Endothelial cell of umbilical vein (primary cell): ENCODE measurements around the gene STX1A. TPM values are rescaled to one million over a fixed set of nuclear protein-coding genes. Genes with fewer than 3 reads are reported as not detected.

ENCODE experiments used
- BruUV-seq: library from RNA; stranded (reverse); fragments of 400-500 nt; replicated peaks from 2 replicates; lab custom pipeline; 2021; lab: Mats Ljungman, UMichigan
- CTCF ChIA-PET: fragments of 300-600, 350-600 bp; sonication (Branson Sonifier 250); formaldehyde crosslinking; loops from one replicate; lab custom pipeline; 2021; ENCODE audit warnings: antibody characterized with exemption, inconsistent platforms; lab: Charles Lee
- POLR2A ChIA-PET: fragments of 300-600, 350-600 bp; sonication (Branson Sonifier 250); formaldehyde crosslinking; loops from one replicate; lab custom pipeline; 2021; ENCODE audit warnings: antibody characterized with exemption, inconsistent platforms; lab: Charles Lee
- DNase-seq: peaks from one replicate; pipeline ENCODE4 v3.0.0-alpha.2; 2011; ENCODE audit warnings: low read depth, low spot score
- FAIRE-seq: peaks from 2 replicates; lab custom pipeline; 2011; peaks lifted over from hg19 to GRCh38; lab: Jason Lieb, UNC
- H2AFZ ChIP-seq: 2 replicates; pipeline ENCODE4 v1.6.0; 2012; ENCODE audit warnings: low read depth, low read length, control low read depth, inconsistent platforms
- H3K27ac ChIP-seq: 2 replicates; pipeline ENCODE4 v1.5.1; 2011; ENCODE audit warnings: low read depth, mild to moderate bottlenecking, control low read depth, low read length, moderate library complexity; ENCODE audit not compliant: insufficient read depth
- H3K27me3 ChIP-seq, 2 experiments: 2 replicates each; pipeline versions ENCODE4 v1.6.0 to v1.6.1; 2011; ENCODE audit warnings: low read length in 2 of 2, mixed read lengths in 1 of 2; ENCODE audit not compliant: control insufficient read depth in 2 of 2, insufficient read depth in 2 of 2
- H3K36me3 ChIP-seq, 2 experiments: 2 replicates in 1 of 2; 3 replicates in 1 of 2; pipeline ENCODE4 v1.5.1; 2011; ENCODE audit warnings: low read length in 2 of 2, mild to moderate bottlenecking in 1 of 2, moderate library complexity in 1 of 2; ENCODE audit not compliant: control insufficient read depth in 2 of 2, insufficient read depth in 2 of 2; ENCODE audit errors: extremely low read depth in 1 of 2
- H3K4me1 ChIP-seq: 3 replicates; pipeline ENCODE4 v1.5.1; 2011; ENCODE audit warnings: mild to moderate bottlenecking, low read length; ENCODE audit not compliant: control insufficient read depth, insufficient read depth; ENCODE audit errors: extremely low read depth
- H3K4me2 ChIP-seq: 2 replicates; pipeline ENCODE4 v1.6.1; 2011; ENCODE audit warnings: low read length, control low read depth, mixed read lengths; ENCODE audit not compliant: insufficient read depth
- H3K4me3 ChIP-seq, 3 experiments: fragments of 200-600 bp in 1 of 3; sonication (generic), shearing (Covaris generic) in 1 of 3; replicated peaks in 1 of 3; 2 replicates each; pipeline ENCODE4 v1.5.1; 2011 to 2016; ENCODE audit warnings: control low read depth in 3 of 3, low read length in 3 of 3, mild to moderate bottlenecking in 2 of 3, inconsistent platforms in 1 of 3, low read depth in 1 of 3, moderate library complexity in 1 of 3; ENCODE audit not compliant: insufficient read depth in 1 of 3
- H3K79me2 ChIP-seq: 2 replicates; pipeline ENCODE4 v1.6.0; 2012; ENCODE audit warnings: low read length, inconsistent platforms; ENCODE audit not compliant: control insufficient read depth, insufficient read depth
- H3K9ac ChIP-seq: replicated peaks from 2 replicates; pipeline ENCODE3; 2011; ENCODE audit warnings: low read length, control low read depth; ENCODE audit not compliant: insufficient read depth; ENCODE audit errors: extremely low read depth
- H3K9me1 ChIP-seq: replicated peaks from 3 replicates; pipeline ENCODE4 v1.6.0; 2011; ENCODE audit warnings: mild to moderate bottlenecking, low read length; ENCODE audit not compliant: control insufficient read depth, insufficient read depth; ENCODE audit errors: extremely low read depth
- H3K9me3 ChIP-seq: replicated peaks from 2 replicates; pipeline ENCODE4 v1.5.1; 2012; ENCODE audit warnings: low read length, inconsistent platforms; ENCODE audit not compliant: control insufficient read depth, insufficient read depth
- H4K20me1 ChIP-seq: replicated peaks from 2 replicates; pipeline ENCODE3; 2011; ENCODE audit warnings: mild to moderate bottlenecking, low read length; ENCODE audit not compliant: control insufficient read depth, insufficient read depth; ENCODE audit errors: extremely low read depth
- CTCF ChIP-seq, 2 donors: IDR thresholded peaks; 1 replicate in 1 of 2; 2 replicates in 1 of 2; pipeline ENCODE4 v1.5.1; 2011; ENCODE audit warnings: low read length in 2 of 2, mild to moderate bottlenecking in 2 of 2, moderate library complexity in 2 of 2, control low read depth in 1 of 2, inconsistent platforms in 1 of 2, low read depth in 1 of 2; ENCODE audit not compliant: insufficient read depth in 1 of 2; ENCODE audit errors: extremely low read depth in 1 of 2
- EZH2 ChIP-seq: IDR thresholded peaks from 2 replicates; pipeline ENCODE4 v1.6.1; 2012; ENCODE audit warnings: borderline replicate concordance, low read depth, mild to moderate bottlenecking, moderate library complexity, low read length, inconsistent platforms; ENCODE audit not compliant: severe bottlenecking
- FOS ChIP-seq: IDR thresholded peaks from 2 replicates; pipeline ENCODE4 v1.6.1; 2011; ENCODE audit warnings: mild to moderate bottlenecking, low read length, moderate library complexity, borderline replicate concordance; ENCODE audit not compliant: insufficient read depth
- GATA2 ChIP-seq: IDR thresholded peaks from 2 replicates; pipeline ENCODE4 v1.7.0; 2011; ENCODE audit warnings: low read depth, mild to moderate bottlenecking, moderate library complexity, mixed read lengths, low read length; ENCODE audit not compliant: insufficient read length, insufficient read depth
- JUN ChIP-seq: IDR thresholded peaks from 2 replicates; pipeline ENCODE4 v1.6.1; 2011; ENCODE audit warnings: borderline replicate concordance, low read depth; ENCODE audit not compliant: insufficient read length, insufficient read depth
- MAX ChIP-seq: IDR thresholded peaks from 2 replicates; pipeline ENCODE4 v1.6.1; 2011; ENCODE audit not compliant: insufficient read depth, insufficient read length
- MYC ChIP-seq: IDR thresholded peaks from one replicate; pipeline ENCODE4 v1.6.1; 2011; ENCODE audit warnings: mild to moderate bottlenecking, low read depth, low read length
- POLR2A ChIP-seq: IDR thresholded peaks from 2 replicates; pipeline ENCODE4 v1.6.1; 2012; ENCODE audit warnings: low read depth, mild to moderate bottlenecking, control low read depth, low read length
- POLR2AphosphoS5 ChIP-seq: IDR thresholded peaks from 2 replicates; pipeline ENCODE4 v1.6.1; 2012; ENCODE audit warnings: low read depth, mild to moderate bottlenecking, control low read depth, low read length, moderate library complexity; ENCODE audit not compliant: insufficient read depth
- dilution Hi-C: fragments of 300-500 bp; cut with MboI; formaldehyde crosslinking; loops from one replicate; pipeline ENCODE4 v1.15.0; 2019; ENCODE audit warnings: low sequenced_read_pairs; ENCODE audit not compliant: extremely low pct_ligation_motif_present
- intact Hi-C: fragments of 100-400 bp; cut with micrococcal nuclease; formaldehyde crosslinking; loops from one replicate; pipeline ENCODE4 v1.10.0; 2022
- polyA plus RNA-seq, 4 experiments: library from polyadenylated mRNA; depleted of rRNA in 3 of 4; stranded (reverse) in 3 of 4; unstranded in 1 of 4; fragments of >200 nt; gene quantifications; 2 replicates each; pipeline versions ENCODE4 v1.2.1 to v1.2.3, GENCODE V29; 2011 to 2012; ENCODE audit warnings: missing spikeins in 1 of 4
- total RNA-seq: library from RNA; stranded (reverse); gene quantifications from 2 replicates; pipeline ENCODE4 v1.2.3, GENCODE V29; 2021

The STX1A gene
- total and polyA plus RNA-seq, 2 donors (not counting 3 experiments of a cell fraction or from before 2014, with no cell fraction given), result 13.1 to 20.8 TPM

GRCh38 chr7:73761854-73762658 is 42.6 kb upstream of the STX1A start:
- H3K27me3 ChIP-seq, result no peaks in the 10 kb centered on the region
- DNase-seq (no peak), FAIRE-seq (no peak)
- BruUV-seq, result no TSS peak
- no peaks in the 10 kb centered on the region for H3K79me2 ChIP-seq
- H3K36me3 ChIP-seq, result no peaks in the 10 kb centered on the region
- H3K4me1 ChIP-seq, result no peaks in the 10 kb centered on the region
- H3K9ac ChIP-seq, result no peak overlapping the region
- no peaks in the 10 kb centered on the region for H3K9me3 ChIP-seq
- intact Hi-C loops (no loop called here), dilution Hi-C loops (no loop called here)
- H4K20me1 ChIP-seq, result no peaks in the 10 kb centered on the region
- POLR2A ChIA-PET, result no interaction called here
- no peaks in the 10 kb centered on the region for H3K9me1 ChIP-seq
- H3K27ac ChIP-seq, result no peak overlapping the region
- CTCF ChIA-PET, result no interaction called here
- no peak for TF ChIP-seq FOS
- TF ChIP-seq JUN, result no peak
- no peak for TF ChIP-seq GATA2
- no peak for TF ChIP-seq POLR2A
- TF ChIP-seq EZH2, result no peak
- TF ChIP-seq CTCF (IDR thresholded peaks at IDR 0.05; ENCODE audit: extremely low read depth in 1 of 2, insufficient read depth in 1 of 2, low read depth in 1 of 2, low read length in 2 of 2), result no peak
- no peak for TF ChIP-seq MAX
- no peak for TF ChIP-seq MYC
- TF ChIP-seq POLR2AphosphoS5, result no peak
- no peak overlapping the region for H3K4me2 ChIP-seq
- no peak overlapping the region for H2AFZ ChIP-seq
- H3K4me3 ChIP-seq, result no peak overlapping the region
